GM23248 (cell line): Measurements from ENCODE around the gene VSTM1. TPM values are rescaled to one million over a fixed set of nuclear protein-coding genes. Genes with fewer than 3 reads are reported as not detected.

Experiments
- DNase-seq: peaks from one replicate; pipeline ENCODE4 v3.0.0-alpha.2; 2015
- H2AFZ ChIP-seq: fragments of 200-600 bp; sonication (generic); 2 replicates; pipeline ENCODE4 v1.6.1; 2016; ENCODE audit warnings: antibody characterized with exemption
- H3F3A ChIP-seq: fragments of 200-600 bp; sonication (generic); 2 replicates; pipeline ENCODE4 v1.6.1; 2016; ENCODE audit warnings: mild to moderate bottlenecking, antibody characterized with exemption, mixed run types; ENCODE audit not compliant: insufficient read depth
- H3K27ac ChIP-seq: fragments of 200-600 bp; sonication (generic); 2 replicates; pipeline ENCODE4 v1.5.1; 2016; ENCODE audit warnings: mild to moderate bottlenecking
- H3K27me3 ChIP-seq: fragments of 200-600 bp; sonication (generic); replicated peaks from 2 replicates; pipeline ENCODE4 v1.6.1; 2016; ENCODE audit warnings: mild to moderate bottlenecking; ENCODE audit not compliant: insufficient read depth
- H3K36me3 ChIP-seq: fragments of 200-600 bp; sonication (generic); 2 replicates; pipeline ENCODE4 v1.6.1; 2016; ENCODE audit warnings: low read depth, mild to moderate bottlenecking
- H3K4me1 ChIP-seq: fragments of 200-600 bp; sonication (generic); 2 replicates; pipeline ENCODE4 v1.6.1; 2016; ENCODE audit warnings: mild to moderate bottlenecking; ENCODE audit not compliant: insufficient read depth
- H3K4me2 ChIP-seq: fragments of 200-600 bp; sonication (generic); one replicate; pipeline ENCODE4 v1.6.1; 2016; ENCODE audit warnings: mild to moderate bottlenecking; ENCODE audit not compliant: unreplicated experiment
- H3K4me3 ChIP-seq: fragments of 200-600 bp; sonication (generic); 2 replicates; pipeline ENCODE4 v1.5.1; 2016; ENCODE audit warnings: mild to moderate bottlenecking
- H3K79me2 ChIP-seq: fragments of 200-600 bp; sonication (generic); 2 replicates; pipeline ENCODE4 v1.6.1; 2016; ENCODE audit warnings: mild to moderate bottlenecking; ENCODE audit not compliant: insufficient read depth
- H3K9ac ChIP-seq: fragments of 200-600 bp; sonication (generic); 2 replicates; pipeline ENCODE4 v1.6.1; 2016; ENCODE audit warnings: mild to moderate bottlenecking
- H3K9me2 ChIP-seq: fragments of 200-600 bp; sonication (generic); 2 replicates; pipeline ENCODE4 v1.6.1; 2016; ENCODE audit warnings: mixed run types, mild to moderate bottlenecking, moderate library complexity; ENCODE audit not compliant: insufficient read depth
- H3K9me3 ChIP-seq: fragments of 200-600 bp; sonication (generic); one replicate; pipeline ENCODE4 v1.6.1; 2017; ENCODE audit warnings: low read depth
- H4K20me1 ChIP-seq: fragments of 200-600 bp; sonication (generic); 2 replicates; pipeline ENCODE4 v1.6.0; 2016; ENCODE audit not compliant: insufficient read depth
- EZH2 ChIP-seq: fragments of 200-600 bp; sonication (generic); IDR thresholded peaks from 2 replicates; pipeline ENCODE4 v1.6.1; 2018; ENCODE audit warnings: antibody characterized with exemption, mild to moderate bottlenecking; ENCODE audit not compliant: insufficient read depth, poor library complexity, severe bottlenecking
- EZH2phosphoT487 ChIP-seq: fragments of 200-600 bp; sonication (generic); IDR thresholded peaks from 2 replicates; pipeline ENCODE4 v1.6.1; 2018; ENCODE audit warnings: antibody characterized with exemption, moderate library complexity, mild to moderate bottlenecking, low read depth; ENCODE audit not compliant: insufficient read depth
- WGBS, 2 experiments: methylation state at CpG; one replicate each; pipeline ENCODE4 v1.1.6; 2015 to 2017; ENCODE audit warnings: low lambda C conversion rate in 2 of 2, low coverage in 1 of 2; ENCODE audit errors: missing lambda C conversion rate in 2 of 2; 5-methylcytosine and 5-hydroxymethylcytosine counted together
- in situ Hi-C: fragments of 300-500 bp; cut with MboI; formaldehyde crosslinking; loops from 2 replicates; pipeline ENCODE4 v1.15.0; 2020
- polyA plus RNA-seq: library from polyadenylated mRNA; unstranded; fragments of >200 nt; fragmentation: Nextera tagmentation; extraction: Ambion mirVana; gene quantifications from 2 replicates; pipeline ENCODE4 v1.2.1, GENCODE V29; 2016
- total RNA-seq: library from RNA; depleted of rRNA; stranded (reverse); fragments of >200 nt; shearing (Covaris generic); gene quantifications from 2 replicates; pipeline ENCODE4 v1.2.3, GENCODE V29; 2014; rRNA removed

VSTM1 gene
- total RNA-seq (not detected in 2 replicates), polyA plus RNA-seq (not detected in 2 replicates)

GRCh38 chr19:54063350-54064116 is at the start of gene VSTM1:
Gene VSTM1 (minus strand): TSS chr19:54063897. CDS start chr19:54063777, 120 bp downstream.
- H3K4me1 ChIP-seq: no peaks in the 10 kb centered on the region
- no peak within 1 kb of the TSS for H3K9ac ChIP-seq
- H3K79me2 ChIP-seq: no peaks in the 10 kb centered on the region
- DNase-seq: no peak
- no peak within 1 kb of the TSS for H2AFZ ChIP-seq
- no peaks in the 10 kb centered on the region for H4K20me1 ChIP-seq
- H3K4me3 ChIP-seq: no peak within 1 kb of the TSS
- H3K9me2 ChIP-seq: no peaks in the 10 kb centered on the region
- no peak within 1 kb of the TSS for H3K4me2 ChIP-seq
- no peak for TF ChIP-seq EZH2phosphoT487
- no peak for TF ChIP-seq EZH2
- in situ Hi-C loops: no loop called here
- H3K9me3 ChIP-seq: no peaks in the 10 kb centered on the region
- no peaks in the 10 kb centered on the region for H3F3A ChIP-seq
- no peaks in the 10 kb centered on the region for H3K36me3 ChIP-seq
- no peak within 1 kb of the TSS for H3K27ac ChIP-seq
- 66% methylated on average over 34 of the region's 34 CpGs for WGBS, 2 experiments
- no peaks in the 10 kb centered on the region for H3K27me3 ChIP-seq

- in situ Hi-C loops: no loop called here
- Histone ChIP-seq H3K4me3 (no peak overlapping the region), H3K36me3 (peaks cover 4% of the 10 kb centered on the region; the same call in 1 of the 2 replicates), H3K9ac (no peak overlapping the region), H4K20me1 (no peaks in the 10 kb centered on the region), H3K27ac (no peak overlapping the region), H3K9me3 (no peaks in the 10 kb centered on the region), H3K4me2 (no peak overlapping the region), H3K27me3 (no peaks in the 10 kb centered on the region), H2AFZ (no peak overlapping the region), H3K79me2 (peaks cover 47% of the 10 kb centered on the region), H3F3A (no peaks in the 10 kb centered on the region), H3K4me1 (no peaks in the 10 kb centered on the region), H3K9me2 (no peaks in the 10 kb centered on the region)
- 82 to 96% methylated on average over 3 to 6 of the region's 6 CpGs for WGBS, 2 experiments
- no peak for DNase-seq
- TF ChIP-seq EZH2: no peak
- TF ChIP-seq EZH2phosphoT487: no peak
These were observed 46.0 kb upstream of the VSTM1 start for GRCh38 chr19:54109651-54110050.

GRCh38 chr19:54108496-54108895 is 44.8 kb upstream of the VSTM1 start:
- no peaks in the 10 kb centered on the region for H4K20me1 ChIP-seq
- peaks cover 4% of the 10 kb centered on the region; the same call in 1 of the 2 replicates for H3K36me3 ChIP-seq
- H2AFZ ChIP-seq: no peak overlapping the region
- no peak overlapping the region for H3K4me3 ChIP-seq
- no peaks in the 10 kb centered on the region for H3K4me1 ChIP-seq
- TF ChIP-seq EZH2 (no peak), EZH2phosphoT487 (no peak)
- in situ Hi-C loops: no loop called here
- WGBS, 2 experiments: 81 to 87% methylated on average over 7 of the region's 7 CpGs
- H3K27me3 ChIP-seq: no peaks in the 10 kb centered on the region
- no peak overlapping the region for H3K4me2 ChIP-seq
- no peaks in the 10 kb centered on the region for H3F3A ChIP-seq
- H3K9me2 ChIP-seq: no peaks in the 10 kb centered on the region
- no peak for DNase-seq
- no peak overlapping the region for H3K27ac ChIP-seq
- H3K9ac ChIP-seq: no peak overlapping the region
- peaks cover 47% of the 10 kb centered on the region for H3K79me2 ChIP-seq
- H3K9me3 ChIP-seq: no peaks in the 10 kb centered on the region

- Histone ChIP-seq H3K27me3 (no peaks in the 10 kb centered on the region), H3K9ac (no peak overlapping the region), H3K27ac (no peak overlapping the region), H3K9me3 (no peaks in the 10 kb centered on the region), H3K4me1 (no peaks in the 10 kb centered on the region), H3F3A (no peaks in the 10 kb centered on the region), H4K20me1 (no peaks in the 10 kb centered on the region), H3K36me3 (peaks cover 4% of the 10 kb centered on the region; the same call in 1 of the 2 replicates), H3K9me2 (no peaks in the 10 kb centered on the region), H2AFZ (no peak overlapping the region), H3K79me2 (peaks cover 47% of the 10 kb centered on the region), H3K4me2 (no peak overlapping the region), H3K4me3 (no peak overlapping the region)
- in situ Hi-C loops: no loop called here
- no peak for TF ChIP-seq EZH2phosphoT487
- no peak for TF ChIP-seq EZH2
- WGBS, 2 experiments: 84 to 86% methylated on average over 18 to 21 of the region's 21 CpGs
- no peak for DNase-seq
These were observed 44.3 kb upstream of the VSTM1 start for GRCh38 chr19:54107876-54108490.
